ENCODE data around the gene COMT. TPM values are rescaled to one million over a fixed set of nuclear protein-coding genes. Genes with fewer than 3 reads are reported as not detected.

The COMT gene
- total RNA-seq, 1 experiment from 2014 or later, result 109 TPM

DNA sequence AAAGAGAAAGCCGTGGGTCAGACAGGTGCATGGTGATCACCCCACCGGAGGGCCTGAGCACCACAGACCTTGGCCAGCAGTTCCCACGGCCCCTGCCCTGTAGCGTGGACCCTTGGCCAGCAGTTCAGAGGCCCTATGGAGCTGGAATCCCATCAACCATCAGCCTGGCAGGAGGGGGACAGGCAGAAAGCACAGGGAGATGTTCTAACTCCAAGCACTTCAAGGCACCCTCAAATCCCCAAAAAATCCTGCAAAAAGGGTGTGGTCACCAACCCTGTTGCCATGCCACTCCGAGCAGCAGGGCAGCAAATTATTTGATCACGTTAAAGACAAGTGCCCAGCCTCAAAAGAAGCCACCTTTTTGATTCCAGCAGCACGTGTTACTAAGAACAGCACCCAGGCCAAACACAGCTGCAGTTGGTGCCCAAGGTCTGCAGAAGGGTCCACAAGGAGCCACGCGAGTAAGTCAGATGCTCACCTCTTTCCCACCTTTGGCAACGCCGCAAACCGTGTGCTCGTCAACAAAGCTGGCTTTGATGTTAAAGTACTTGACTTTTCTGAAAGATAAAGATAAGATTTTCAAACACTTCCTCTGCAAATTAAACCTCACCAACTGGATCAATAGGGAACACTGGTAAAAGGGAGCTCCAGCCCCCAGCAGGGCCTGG, 26.2 kb upstream of the COMT start:
- no peak overlapping the region for H3K9ac ChIP-seq (ENCODE audit: low read length)
- ChIA-PET POLR2A (no interaction called here), RAD21 (ENCODE audit: low non-redundant PET in 1 of 2, low total read pairs in 2 of 2, uncharacterized antibody in 2 of 2, unreplicated experiment in 2 of 2) (no interaction called here), CTCF (no interaction called here)
- H3K27ac ChIP-seq (ENCODE audit: low read depth, low read length), result no peak overlapping the region
- no peak overlapping the region for H3K4me2 ChIP-seq (ENCODE audit: low read length)
- no peak overlapping the region for H3K4me3 ChIP-seq (replicated peaks in 1 of 2; ENCODE audit: low read depth in 1 of 2, low read length in 2 of 2)
- no peaks in the 10 kb centered on the region for H3K79me2 ChIP-seq (ENCODE audit: insufficient read depth, low read length)
- ATAC-seq (no peak), DNase-seq (ENCODE audit: low read depth, low spot score) (no peak)
- no peak for TF ChIP-seq CEBPB (IDR thresholded peaks at IDR 0.05; ENCODE audit: low read depth)
- no peak for TF ChIP-seq FOSL1 (IDR thresholded peaks at IDR 0.05; ENCODE audit: low read depth)
- no peak for TF ChIP-seq RAD21 (IDR thresholded peaks at IDR 0.05; ENCODE audit: low read depth)
- no peak for TF ChIP-seq CBX3 (IDR thresholded peaks at IDR 0.05; ENCODE audit: low read depth)
- no peak for TF ChIP-seq JUND (IDR thresholded peaks at IDR 0.05)
- TF ChIP-seq, protein P1, sequence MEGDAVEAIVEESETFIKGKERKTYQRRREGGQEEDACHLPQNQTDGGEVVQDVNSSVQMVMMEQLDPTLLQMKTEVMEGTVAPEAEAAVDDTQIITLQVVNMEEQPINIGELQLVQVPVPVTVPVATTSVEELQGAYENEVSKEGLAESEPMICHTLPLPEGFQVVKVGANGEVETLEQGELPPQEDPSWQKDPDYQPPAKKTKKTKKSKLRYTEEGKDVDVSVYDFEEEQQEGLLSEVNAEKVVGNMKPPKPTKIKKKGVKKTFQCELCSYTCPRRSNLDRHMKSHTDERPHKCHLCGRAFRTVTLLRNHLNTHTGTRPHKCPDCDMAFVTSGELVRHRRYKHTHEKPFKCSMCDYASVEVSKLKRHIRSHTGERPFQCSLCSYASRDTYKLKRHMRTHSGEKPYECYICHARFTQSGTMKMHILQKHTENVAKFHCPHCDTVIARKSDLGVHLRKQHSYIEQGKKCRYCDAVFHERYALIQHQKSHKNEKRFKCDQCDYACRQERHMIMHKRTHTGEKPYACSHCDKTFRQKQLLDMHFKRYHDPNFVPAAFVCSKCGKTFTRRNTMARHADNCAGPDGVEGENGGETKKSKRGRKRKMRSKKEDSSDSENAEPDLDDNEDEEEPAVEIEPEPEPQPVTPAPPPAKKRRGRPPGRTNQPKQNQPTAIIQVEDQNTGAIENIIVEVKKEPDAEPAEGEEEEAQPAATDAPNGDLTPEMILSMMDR (IDR thresholded peaks at IDR 0.05 in 2 of 3, conservative IDR thresholded peaks at IDR 0.05 in 1 of 3; ENCODE audit: borderline replicate concordance in 1 of 3, insufficient read depth in 1 of 3, low read depth in 2 of 3, low read length in 2 of 3), result no peak
- TF ChIP-seq YY1 (IDR thresholded peaks at IDR 0.05; ENCODE audit: extremely low read depth, insufficient replicate concordance, low read depth, low read length), result no peak
- no peak for TF ChIP-seq ELF1 (IDR thresholded peaks at IDR 0.05; ENCODE audit: borderline replicate concordance, low read depth)
- no peak for TF ChIP-seq EZH2phosphoT487 (IDR thresholded peaks at IDR 0.05; ENCODE audit: borderline replicate concordance)
- TF ChIP-seq, protein P2, sequence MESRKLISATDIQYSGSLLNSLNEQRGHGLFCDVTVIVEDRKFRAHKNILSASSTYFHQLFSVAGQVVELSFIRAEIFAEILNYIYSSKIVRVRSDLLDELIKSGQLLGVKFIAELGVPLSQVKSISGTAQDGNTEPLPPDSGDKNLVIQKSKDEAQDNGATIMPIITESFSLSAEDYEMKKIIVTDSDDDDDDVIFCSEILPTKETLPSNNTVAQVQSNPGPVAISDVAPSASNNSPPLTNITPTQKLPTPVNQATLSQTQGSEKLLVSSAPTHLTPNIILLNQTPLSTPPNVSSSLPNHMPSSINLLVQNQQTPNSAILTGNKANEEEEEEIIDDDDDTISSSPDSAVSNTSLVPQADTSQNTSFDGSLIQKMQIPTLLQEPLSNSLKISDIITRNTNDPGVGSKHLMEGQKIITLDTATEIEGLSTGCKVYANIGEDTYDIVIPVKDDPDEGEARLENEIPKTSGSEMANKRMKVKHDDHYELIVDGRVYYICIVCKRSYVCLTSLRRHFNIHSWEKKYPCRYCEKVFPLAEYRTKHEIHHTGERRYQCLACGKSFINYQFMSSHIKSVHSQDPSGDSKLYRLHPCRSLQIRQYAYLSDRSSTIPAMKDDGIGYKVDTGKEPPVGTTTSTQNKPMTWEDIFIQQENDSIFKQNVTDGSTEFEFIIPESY (IDR thresholded peaks at IDR 0.05; ENCODE audit: extremely low read depth, insufficient replicate concordance, low read length), result no peak
- TF ChIP-seq, protein P3, sequence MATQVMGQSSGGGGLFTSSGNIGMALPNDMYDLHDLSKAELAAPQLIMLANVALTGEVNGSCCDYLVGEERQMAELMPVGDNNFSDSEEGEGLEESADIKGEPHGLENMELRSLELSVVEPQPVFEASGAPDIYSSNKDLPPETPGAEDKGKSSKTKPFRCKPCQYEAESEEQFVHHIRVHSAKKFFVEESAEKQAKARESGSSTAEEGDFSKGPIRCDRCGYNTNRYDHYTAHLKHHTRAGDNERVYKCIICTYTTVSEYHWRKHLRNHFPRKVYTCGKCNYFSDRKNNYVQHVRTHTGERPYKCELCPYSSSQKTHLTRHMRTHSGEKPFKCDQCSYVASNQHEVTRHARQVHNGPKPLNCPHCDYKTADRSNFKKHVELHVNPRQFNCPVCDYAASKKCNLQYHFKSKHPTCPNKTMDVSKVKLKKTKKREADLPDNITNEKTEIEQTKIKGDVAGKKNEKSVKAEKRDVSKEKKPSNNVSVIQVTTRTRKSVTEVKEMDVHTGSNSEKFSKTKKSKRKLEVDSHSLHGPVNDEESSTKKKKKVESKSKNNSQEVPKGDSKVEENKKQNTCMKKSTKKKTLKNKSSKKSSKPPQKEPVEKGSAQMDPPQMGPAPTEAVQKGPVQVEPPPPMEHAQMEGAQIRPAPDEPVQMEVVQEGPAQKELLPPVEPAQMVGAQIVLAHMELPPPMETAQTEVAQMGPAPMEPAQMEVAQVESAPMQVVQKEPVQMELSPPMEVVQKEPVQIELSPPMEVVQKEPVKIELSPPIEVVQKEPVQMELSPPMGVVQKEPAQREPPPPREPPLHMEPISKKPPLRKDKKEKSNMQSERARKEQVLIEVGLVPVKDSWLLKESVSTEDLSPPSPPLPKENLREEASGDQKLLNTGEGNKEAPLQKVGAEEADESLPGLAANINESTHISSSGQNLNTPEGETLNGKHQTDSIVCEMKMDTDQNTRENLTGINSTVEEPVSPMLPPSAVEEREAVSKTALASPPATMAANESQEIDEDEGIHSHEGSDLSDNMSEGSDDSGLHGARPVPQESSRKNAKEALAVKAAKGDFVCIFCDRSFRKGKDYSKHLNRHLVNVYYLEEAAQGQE (IDR thresholded peaks at IDR 0.05; ENCODE audit: low read depth), result no peak
- H3K27me3 ChIP-seq (ENCODE audit: insufficient read depth, low read length), result no peaks in the 10 kb centered on the region
- H3K4me1 ChIP-seq (ENCODE audit: control insufficient read depth in 1 of 2, insufficient read depth in 2 of 2, low read length in 2 of 2), result no peaks in the 10 kb centered on the region
- no TSS peak for BruUV-seq (replicated peaks)
- H3K36me3 ChIP-seq (ENCODE audit: control insufficient read depth in 1 of 2, insufficient read depth in 2 of 2, low read length in 2 of 2), result no peaks in the 10 kb centered on the region
- H2AFZ ChIP-seq (ENCODE audit: low read depth, low read length, poor library complexity, severe bottlenecking), result no peak overlapping the region
- no peaks in the 10 kb centered on the region for H3K9me3 ChIP-seq (ENCODE audit: control insufficient read depth in 1 of 2, insufficient read depth in 1 of 2, low read depth in 1 of 2, low read length in 2 of 2)
- intact Hi-C loops (cut with micrococcal nuclease), result no loop called here
- H3K9me2 ChIP-seq (ENCODE audit: insufficient read depth), result no peaks in the 10 kb centered on the region
- no peaks in the 10 kb centered on the region for H4K20me1 ChIP-seq (ENCODE audit: insufficient read depth)
